ENCODE results near the gene MYH6.

MYH6 gene

DNA sequence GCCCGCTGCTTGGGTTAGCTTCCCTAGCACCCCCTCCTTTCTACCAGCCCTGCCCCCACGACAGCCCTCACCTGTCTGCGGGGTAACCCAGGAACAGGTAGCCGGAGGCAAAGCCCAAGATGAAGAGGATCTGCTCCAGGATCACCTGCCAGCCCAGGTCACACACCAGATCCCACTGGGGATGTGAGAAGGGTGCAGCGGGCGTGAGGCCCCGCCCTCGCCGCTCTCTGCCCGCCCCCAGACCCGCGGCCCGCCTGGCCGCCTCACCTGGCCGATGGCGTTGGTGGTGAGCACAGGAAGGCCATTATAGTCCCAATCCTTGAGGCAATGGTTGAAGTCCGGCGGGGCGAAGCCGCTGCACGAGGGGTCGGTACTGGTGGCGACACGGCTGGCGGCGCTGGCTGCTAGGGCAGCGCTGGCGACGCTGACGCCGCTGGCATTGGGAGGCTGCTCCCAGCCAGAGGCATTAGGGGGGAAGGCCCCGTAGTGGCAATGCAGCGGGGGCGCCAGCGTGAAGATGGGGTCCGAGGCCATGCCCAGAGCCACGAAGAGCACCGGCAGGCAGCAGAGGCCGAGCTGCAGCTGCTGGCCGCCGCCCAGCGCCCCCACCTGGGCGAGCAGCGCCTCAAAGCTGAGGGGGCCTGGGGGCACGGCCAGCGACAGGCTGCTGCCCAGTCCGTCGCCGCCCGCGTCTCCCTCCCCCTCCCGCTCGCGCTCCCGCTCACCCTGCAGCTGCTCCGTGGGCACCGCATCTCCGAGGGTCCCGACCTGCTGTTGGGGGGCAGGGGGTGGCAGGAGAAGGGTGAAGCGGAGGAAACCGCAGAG is 56.2 kb downstream of the MYH6 start:
- TF ChIP-seq, protein P1, sequence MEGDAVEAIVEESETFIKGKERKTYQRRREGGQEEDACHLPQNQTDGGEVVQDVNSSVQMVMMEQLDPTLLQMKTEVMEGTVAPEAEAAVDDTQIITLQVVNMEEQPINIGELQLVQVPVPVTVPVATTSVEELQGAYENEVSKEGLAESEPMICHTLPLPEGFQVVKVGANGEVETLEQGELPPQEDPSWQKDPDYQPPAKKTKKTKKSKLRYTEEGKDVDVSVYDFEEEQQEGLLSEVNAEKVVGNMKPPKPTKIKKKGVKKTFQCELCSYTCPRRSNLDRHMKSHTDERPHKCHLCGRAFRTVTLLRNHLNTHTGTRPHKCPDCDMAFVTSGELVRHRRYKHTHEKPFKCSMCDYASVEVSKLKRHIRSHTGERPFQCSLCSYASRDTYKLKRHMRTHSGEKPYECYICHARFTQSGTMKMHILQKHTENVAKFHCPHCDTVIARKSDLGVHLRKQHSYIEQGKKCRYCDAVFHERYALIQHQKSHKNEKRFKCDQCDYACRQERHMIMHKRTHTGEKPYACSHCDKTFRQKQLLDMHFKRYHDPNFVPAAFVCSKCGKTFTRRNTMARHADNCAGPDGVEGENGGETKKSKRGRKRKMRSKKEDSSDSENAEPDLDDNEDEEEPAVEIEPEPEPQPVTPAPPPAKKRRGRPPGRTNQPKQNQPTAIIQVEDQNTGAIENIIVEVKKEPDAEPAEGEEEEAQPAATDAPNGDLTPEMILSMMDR (IDR thresholded peaks at IDR 0.05; ENCODE audit: insufficient read depth, low read depth, low read length, missing control alignments), result no peak
- peak overlapping the region; percentile 48 for H3K4me3 ChIP-seq (ENCODE audit: low read length)
- no peak for DNase-seq (ENCODE audit: low read depth)

DNA sequence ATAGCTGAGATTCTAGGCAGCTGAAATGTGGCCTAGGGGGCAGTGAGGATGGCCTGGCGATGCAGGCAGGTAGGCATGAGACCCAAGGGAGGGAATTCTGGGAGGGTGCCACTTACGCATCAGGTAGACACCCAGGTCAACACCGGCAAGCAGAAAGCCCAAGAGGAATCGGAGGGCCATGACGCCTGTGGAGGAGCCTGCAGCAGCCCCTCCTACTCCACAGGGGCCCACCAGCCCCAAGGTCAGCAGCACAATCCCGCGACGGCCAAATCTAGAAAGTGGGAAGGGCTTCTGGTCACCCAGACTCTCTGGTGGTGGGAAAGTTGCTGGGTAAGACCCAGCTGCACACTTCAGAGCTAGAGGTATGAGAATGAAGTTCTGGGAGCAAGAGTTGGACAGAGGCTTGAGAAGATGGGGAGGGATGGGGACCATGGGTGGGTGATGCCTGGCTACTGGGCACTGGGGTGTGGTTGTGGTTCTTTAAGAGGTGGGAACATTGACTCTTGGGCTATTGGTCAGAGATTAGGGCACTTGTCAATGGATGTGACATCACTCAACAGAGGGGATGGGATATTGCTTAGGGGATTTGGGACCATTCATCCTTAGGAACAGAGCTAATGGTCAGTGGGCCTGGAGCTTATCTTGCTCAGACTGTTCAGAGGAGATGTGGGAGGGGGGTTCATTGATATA is 58.8 kb downstream of the MYH6 start:
- H3K4me3 ChIP-seq (ENCODE audit: low read length), result no peak overlapping the region
- TF ChIP-seq, protein P1 (IDR thresholded peaks at IDR 0.05; ENCODE audit: insufficient read depth, low read depth, low read length, missing control alignments), result no peak
- no peak for DNase-seq (ENCODE audit: low read depth)

DNA sequence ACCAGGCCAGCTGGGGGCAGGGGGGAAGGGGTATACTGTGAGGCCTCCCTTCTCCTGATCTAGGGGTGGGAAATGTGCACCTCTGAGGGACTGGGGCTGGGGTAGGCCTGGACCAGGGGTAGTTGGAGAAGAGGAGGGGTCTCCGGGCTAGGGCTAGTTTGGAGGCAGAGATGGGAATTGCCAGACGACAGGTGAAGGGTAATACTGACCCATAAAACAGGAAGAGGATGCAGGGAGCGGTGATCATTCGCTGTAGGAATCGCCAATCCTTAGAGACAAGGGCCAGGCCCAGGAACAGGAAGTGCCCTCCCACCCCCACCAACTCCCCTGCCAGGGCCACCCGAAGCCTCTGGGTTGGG is 59.8 kb downstream of the MYH6 start:
- TF ChIP-seq, protein P1 (IDR thresholded peaks at IDR 0.05; ENCODE audit: insufficient read depth, low read depth, low read length, missing control alignments), result no peak
- no peak for DNase-seq (ENCODE audit: low read depth)

DNA sequence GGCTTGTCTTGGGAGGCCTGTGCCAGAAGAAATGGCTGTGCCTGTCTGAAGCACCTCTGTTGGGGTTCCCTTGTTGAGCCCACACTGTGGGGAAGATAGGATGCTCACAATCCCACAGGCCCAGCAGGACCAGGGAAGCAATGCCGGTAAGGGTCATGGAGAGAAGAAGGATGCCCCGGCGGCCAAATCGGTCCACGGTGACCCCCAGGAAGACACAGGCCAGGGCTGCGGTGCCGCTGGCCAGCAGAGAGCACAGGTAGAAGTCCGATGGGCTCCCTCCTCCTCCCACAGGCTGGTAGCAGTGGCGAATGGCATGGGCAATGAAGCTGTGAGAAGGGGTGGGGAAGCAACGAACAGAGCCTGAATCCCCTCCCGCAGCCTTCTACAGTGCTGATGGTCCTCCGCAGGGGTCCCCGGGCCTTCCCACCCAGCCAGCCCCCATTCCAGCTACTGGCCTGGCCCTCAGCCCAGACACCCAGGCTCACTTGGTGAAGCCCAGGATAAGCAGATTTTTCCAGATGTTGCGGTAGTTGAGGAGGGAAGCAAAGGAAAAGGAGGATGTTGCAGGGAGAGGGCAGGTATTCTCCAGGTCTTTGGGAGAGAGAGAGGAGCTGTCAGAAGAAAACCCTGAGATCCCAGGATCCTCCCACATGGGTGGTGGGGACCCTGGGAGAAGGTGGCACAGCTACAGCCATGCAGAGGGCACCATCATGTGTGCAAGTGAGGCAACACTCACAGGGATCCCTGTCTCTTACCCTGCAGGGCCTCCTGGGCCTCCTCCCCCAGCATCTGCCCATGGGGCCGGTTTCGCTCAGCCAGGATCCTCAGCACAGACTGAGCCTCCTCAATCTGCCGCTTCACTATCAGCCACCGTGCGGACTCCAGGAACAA is 60.4 kb downstream of the MYH6 start:
- no peak for DNase-seq (ENCODE audit: low read depth)
- TF ChIP-seq, protein P1 (IDR thresholded peaks at IDR 0.05; ENCODE audit: insufficient read depth, low read depth, low read length, missing control alignments), result no peak
- no peak overlapping the region for H3K4me3 ChIP-seq (ENCODE audit: low read length)

More for the DNA sequence above, 59.8 kb downstream of the MYH6 start:
- H3K4me3 ChIP-seq (ENCODE audit: low read length), result no peak overlapping the region

DNA sequence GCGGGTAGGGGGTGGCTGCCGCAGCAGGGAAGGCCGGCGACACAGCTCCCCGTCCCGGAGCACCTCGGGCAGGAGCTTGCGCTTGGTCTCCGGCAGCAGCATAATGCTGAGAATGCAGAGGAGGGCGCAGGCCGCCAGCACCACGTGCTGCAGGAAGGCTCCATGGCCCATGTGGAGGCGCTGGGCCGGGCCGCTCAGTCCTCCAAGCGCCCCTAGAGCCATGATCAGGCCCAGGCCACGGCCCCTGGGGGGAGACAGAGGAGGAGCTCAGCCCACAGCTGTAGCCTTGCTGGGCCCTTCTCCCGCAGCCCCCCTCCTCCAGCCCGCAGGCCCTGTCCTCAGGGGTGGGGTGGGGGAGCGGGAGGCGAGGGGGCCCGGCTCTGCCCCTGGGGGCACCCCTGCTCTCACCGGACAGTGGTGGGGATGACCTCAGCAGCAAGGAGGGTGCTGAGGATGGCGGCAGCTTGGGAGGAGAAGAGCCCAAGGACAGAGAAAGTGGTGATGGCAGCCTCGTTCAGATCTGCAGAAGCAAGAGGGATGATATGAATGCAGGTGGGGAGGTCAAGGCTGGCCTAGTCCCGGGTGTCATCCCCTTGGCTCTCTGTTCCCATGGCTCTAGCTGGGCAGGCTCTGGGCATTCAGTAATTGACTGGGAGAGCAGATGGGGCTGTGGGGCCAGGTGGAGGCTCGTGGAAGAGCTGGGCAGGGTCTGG is 61.2 kb downstream of the MYH6 start:
- no peak for DNase-seq (ENCODE audit: low read depth)
- TF ChIP-seq, protein P1 (IDR thresholded peaks at IDR 0.05; ENCODE audit: insufficient read depth, low read depth, low read length, missing control alignments), result no peak
- H3K4me3 ChIP-seq (ENCODE audit: low read length), result no peak overlapping the region

DNA sequence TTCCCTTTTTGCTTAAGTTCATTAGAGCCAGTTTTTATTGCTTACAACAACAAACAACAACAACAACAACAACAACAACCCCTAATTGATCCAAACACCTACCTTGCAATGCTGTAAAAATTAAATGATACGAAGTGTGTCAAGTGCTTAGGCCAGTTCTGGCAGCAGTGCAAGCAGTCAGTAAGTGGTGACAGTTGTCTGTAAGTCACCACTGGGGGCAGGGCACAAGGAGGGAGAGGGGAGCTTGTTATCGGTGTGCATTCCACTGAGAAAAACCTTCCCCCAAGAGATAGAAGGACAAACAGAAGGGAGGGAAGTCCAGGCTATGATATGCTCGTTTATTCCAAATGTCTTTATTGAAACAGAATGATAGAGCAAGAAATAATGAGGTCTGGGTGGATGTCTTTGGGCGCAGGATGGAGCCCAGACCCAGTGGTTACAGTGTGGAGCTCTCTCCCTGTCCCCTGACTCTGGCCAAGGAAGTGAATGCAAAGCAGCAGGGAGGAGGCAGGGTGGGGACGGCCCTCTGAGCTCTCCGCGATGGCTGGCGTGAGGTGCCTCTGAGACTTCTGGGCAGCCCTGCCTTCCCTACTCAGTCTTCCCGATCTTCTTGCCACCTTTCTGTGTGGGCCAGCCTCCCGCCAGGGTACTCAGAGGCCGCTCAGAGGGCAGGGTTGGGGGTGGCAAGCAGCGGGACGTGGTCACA is 61.9 kb downstream of the MYH6 start:
- no peak for DNase-seq (ENCODE audit: low read depth)
- no peak overlapping the region for H3K4me3 ChIP-seq (ENCODE audit: low read length)
- TF ChIP-seq, protein P1 (IDR thresholded peaks at IDR 0.05; ENCODE audit: insufficient read depth, low read depth, low read length, missing control alignments), result no peak
